Measurements from ENCODE around the gene SLCO3A1. TPM values are rescaled to one million over a fixed set of nuclear protein-coding genes. Genes with fewer than 3 reads are reported as not detected.
A peak's percentile ranks its signal among the peaks of the same experiment; 100 is the strongest.

Gene SLCO3A1
- total RNA-seq, 2 donors from 2014 or later = 21.4 to 27.3 TPM

DNA sequence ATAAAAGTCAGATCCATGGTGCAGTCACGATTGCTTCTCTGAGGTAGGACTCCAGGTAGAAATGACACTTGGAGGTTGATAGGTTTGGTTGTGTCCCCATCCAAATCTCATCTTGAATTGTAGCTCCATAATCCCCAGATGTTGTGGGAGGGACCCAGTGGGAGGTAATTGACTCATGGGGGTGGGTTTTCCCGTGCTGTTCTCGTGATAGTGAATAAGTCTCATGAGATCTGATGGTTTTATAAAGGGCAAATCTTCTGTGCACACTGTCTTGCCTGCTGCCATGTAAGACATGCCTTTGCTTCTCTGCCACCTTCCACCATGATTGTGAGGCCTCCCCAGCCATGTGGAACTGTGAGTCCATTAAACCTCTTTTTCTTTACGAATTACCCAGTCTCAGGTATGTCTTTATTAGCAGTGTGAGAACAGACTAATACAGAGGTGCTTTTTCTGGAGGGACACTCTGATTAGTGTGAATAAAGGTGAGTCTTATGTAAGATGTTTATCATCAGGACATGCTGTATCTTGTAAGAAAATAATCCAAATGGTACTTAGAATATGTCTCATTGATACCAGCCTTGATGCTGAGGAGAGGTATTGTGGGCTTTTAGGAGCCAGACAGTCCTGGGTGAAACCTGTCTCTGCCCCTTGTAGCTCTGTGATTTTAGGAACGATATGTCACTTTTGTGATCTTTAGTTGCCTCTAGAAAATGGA lies 43.0 kb downstream of the SLCO3A1 start:
- Histone ChIP-seq H3K27me3 (no peaks in the 10 kb centered on the region), H3K27ac (peak overlapping the region; percentile 73 to 89)

DNA sequence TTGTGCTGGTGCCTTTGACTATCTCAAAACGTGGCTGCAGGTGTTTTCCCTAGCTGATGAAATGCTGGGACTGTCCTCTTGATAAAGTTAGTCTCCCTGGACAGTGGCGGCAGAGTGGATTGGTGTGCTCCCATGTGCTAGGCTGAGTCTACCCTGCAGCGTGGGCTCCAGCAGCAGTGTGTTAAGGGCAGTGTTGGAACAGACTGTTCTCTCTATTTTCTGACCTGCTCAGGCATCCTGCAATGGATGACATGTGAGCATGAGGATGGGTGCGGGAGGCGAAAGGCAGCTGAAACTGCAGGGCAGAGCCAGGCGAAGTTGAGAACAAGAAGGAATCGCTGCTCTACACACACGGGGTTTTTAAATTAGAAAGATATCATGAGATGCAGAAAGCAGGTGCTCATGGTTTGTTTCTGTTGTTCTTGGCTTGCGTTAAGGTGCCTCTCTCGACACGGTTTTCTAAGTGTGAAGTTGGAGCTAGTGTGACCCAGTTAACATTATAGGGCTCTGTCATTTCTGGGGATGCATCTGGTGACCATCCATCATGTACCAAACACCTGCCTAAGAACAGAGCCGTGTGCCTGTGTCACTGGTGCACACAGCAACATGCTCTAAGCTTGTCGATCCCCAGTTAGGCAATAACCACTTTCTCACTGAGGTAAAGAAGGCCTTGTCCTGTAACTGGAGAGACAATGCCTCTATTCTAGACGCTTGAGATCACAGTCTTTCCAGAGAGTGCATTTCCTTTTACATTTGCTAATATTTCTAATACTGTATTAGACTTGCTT lies 44.3 kb downstream of the SLCO3A1 start:
- TF ChIP-seq, protein P1, sequence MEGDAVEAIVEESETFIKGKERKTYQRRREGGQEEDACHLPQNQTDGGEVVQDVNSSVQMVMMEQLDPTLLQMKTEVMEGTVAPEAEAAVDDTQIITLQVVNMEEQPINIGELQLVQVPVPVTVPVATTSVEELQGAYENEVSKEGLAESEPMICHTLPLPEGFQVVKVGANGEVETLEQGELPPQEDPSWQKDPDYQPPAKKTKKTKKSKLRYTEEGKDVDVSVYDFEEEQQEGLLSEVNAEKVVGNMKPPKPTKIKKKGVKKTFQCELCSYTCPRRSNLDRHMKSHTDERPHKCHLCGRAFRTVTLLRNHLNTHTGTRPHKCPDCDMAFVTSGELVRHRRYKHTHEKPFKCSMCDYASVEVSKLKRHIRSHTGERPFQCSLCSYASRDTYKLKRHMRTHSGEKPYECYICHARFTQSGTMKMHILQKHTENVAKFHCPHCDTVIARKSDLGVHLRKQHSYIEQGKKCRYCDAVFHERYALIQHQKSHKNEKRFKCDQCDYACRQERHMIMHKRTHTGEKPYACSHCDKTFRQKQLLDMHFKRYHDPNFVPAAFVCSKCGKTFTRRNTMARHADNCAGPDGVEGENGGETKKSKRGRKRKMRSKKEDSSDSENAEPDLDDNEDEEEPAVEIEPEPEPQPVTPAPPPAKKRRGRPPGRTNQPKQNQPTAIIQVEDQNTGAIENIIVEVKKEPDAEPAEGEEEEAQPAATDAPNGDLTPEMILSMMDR (IDR thresholded peaks at IDR 0.05) = no peak
- H3K27ac ChIP-seq = peak overlapping the region; percentile 73 to 89
- no peaks in the 10 kb centered on the region for H3K36me3 ChIP-seq
- no peak for DNase-seq (ENCODE audit: low spot score)
- peaks cover 0 to 42% of the 10 kb centered on the region in 2 donors for H3K4me1 ChIP-seq
- peaks cover 0 to 18% of the 10 kb centered on the region in 2 donors for H3K9me3 ChIP-seq
- no peak overlapping the region for H3K4me3 ChIP-seq
- H3K27me3 ChIP-seq = no peaks in the 10 kb centered on the region

More for the DNA sequence above, 43.0 kb downstream of the SLCO3A1 start:
- Histone ChIP-seq H3K36me3 (no peaks in the 10 kb centered on the region), H3K4me1 (peaks cover 0 to 55% of the 10 kb centered on the region in 2 donors), H3K4me3 (no peak overlapping the region), H3K9me3 (peaks cover 0 to 10% of the 10 kb centered on the region in 2 donors)
- no peak for DNase-seq (ENCODE audit: low spot score)
- TF ChIP-seq, protein P1 (IDR thresholded peaks at IDR 0.05) = no peak

DNA sequence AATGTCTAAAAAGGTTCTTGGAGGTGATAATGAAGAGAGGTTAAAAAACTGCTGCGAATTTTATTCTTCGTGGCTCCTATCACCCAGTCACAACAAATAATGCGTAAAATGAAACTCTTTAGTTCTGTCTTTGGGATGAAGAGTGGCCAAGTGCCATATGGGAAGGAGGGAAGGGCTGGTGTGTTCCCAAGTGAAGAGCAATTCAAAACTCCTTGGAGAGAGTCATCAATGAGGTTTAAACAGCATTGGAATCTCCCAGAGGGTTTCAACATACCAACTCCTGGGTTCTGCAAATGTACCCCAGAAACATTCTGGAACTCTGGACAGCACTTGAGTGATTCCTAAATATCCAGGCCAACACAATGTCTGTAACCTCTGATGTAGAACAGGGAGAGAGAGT lies 45.3 kb downstream of the SLCO3A1 start:
- H3K4me3 ChIP-seq = no peak overlapping the region
- peaks cover 0 to 39% of the 10 kb centered on the region in 2 donors for H3K4me1 ChIP-seq
- no peaks in the 10 kb centered on the region for H3K27me3 ChIP-seq
- no peak for DNase-seq (ENCODE audit: low spot score)
- peaks cover 0 to 18% of the 10 kb centered on the region in 2 donors for H3K9me3 ChIP-seq
- H3K36me3 ChIP-seq = no peaks in the 10 kb centered on the region
- H3K27ac ChIP-seq = peak overlapping the region; percentile 73 to 89
- TF ChIP-seq, protein P1 (IDR thresholded peaks at IDR 0.05) = no peak

- TF ChIP-seq, protein P1 (IDR thresholded peaks at IDR 0.05) = no peak
- Histone ChIP-seq H3K9me3 (peaks cover 0 to 18% of the 10 kb centered on the region in 2 donors), H3K4me1 (peaks cover 0 to 14% of the 10 kb centered on the region in 2 donors), H3K36me3 (no peaks in the 10 kb centered on the region), H3K27ac (no peak overlapping the region), H3K4me3 (no peak overlapping the region), H3K27me3 (no peaks in the 10 kb centered on the region)
- DNase-seq (ENCODE audit: low spot score) = no peak
Observed at GRCh38 chr15:91904942-91905341, 51.4 kb downstream of the SLCO3A1 start.

GRCh38 chr15:91908391-91908790 lies 54.9 kb downstream of the SLCO3A1 start:
- no peak for DNase-seq (ENCODE audit: low spot score)
- H3K27me3 ChIP-seq = no peaks in the 10 kb centered on the region
- peaks cover 0 to 30% of the 10 kb centered on the region in 2 donors for H3K4me1 ChIP-seq
- H3K4me3 ChIP-seq = no peak overlapping the region
- no peaks in the 10 kb centered on the region for H3K36me3 ChIP-seq
- no peaks in the 10 kb centered on the region for H3K9me3 ChIP-seq
- H3K27ac ChIP-seq = no peak overlapping the region
- TF ChIP-seq, protein P1 (IDR thresholded peaks at IDR 0.05) = no peak
